Measurements from ENCODE around the gene RABGAP1.
A peak's percentile ranks its signal among the peaks of the same experiment; 100 is the strongest.

RABGAP1 gene

GRCh38 chr9:122940749-122941581 lies at the start of gene RABGAP1 (continued):
- peak; percentile 69; the same call in 1 of the 2 replicates for TF ChIP-seq ZNF610 (tag by site-specific recombination; IDR thresholded peaks at IDR 0.05; ENCODE audit: borderline replicate concordance)

- no peak for TF ChIP-seq IKZF3 (tag by site-specific recombination; IDR thresholded peaks at IDR 0.05)
- no peak for TF ChIP-seq PRDM1 (tag by site-specific recombination; IDR thresholded peaks at IDR 0.05)
- TF ChIP-seq SP3 (tag by site-specific recombination; IDR thresholded peaks at IDR 0.05), result no peak
- no peak for TF ChIP-seq ZNF629 (tag by site-specific recombination; IDR thresholded peaks at IDR 0.05)
- no peak for TF ChIP-seq SP7 (tag by site-specific recombination; IDR thresholded peaks at IDR 0.05)
- no peak for TF ChIP-seq ZNF311 (tag by site-specific recombination; IDR thresholded peaks at IDR 0.05; ENCODE audit: borderline replicate concordance)
- TF ChIP-seq ZNF274 (IDR thresholded peaks at IDR 0.05; ENCODE audit: low read length), result no peak
- no peak for TF ChIP-seq ZNF274 (tag by site-specific recombination; IDR thresholded peaks at IDR 0.05; ENCODE audit: borderline replicate concordance)
- no peak for TF ChIP-seq ZBTB7A (tag by site-specific recombination; IDR thresholded peaks at IDR 0.05; ENCODE audit: low read depth)
- no peak for TF ChIP-seq SALL2 (tag by site-specific recombination; IDR thresholded peaks at IDR 0.05; ENCODE audit: borderline replicate concordance)
- no peak for TF ChIP-seq PRDM10 (tag by site-specific recombination; IDR thresholded peaks at IDR 0.05)
- no peak for TF ChIP-seq ZNF433 (tag by site-specific recombination; IDR thresholded peaks at IDR 0.05; ENCODE audit: low read depth)
- no peak overlapping the region for H3K27ac ChIP-seq (ENCODE audit: extremely low read depth, low read depth, low read length)
- H3K4me3 ChIP-seq (ENCODE audit: low read depth, low read length), result no peak overlapping the region
- H3K4me1 ChIP-seq (ENCODE audit: control insufficient read depth, insufficient read depth, low read length), result no peaks in the 10 kb centered on the region
- ChIA-PET POLR2A (interaction anchor here (0.7 to 1.3 kb wide), 2 partner anchors 33 to 59 kb away, joined by 4 to 5 read pairs; partner anchors contain the start of gene ZBTB26), CTCF (interaction anchor here (0.6 kb wide), 1 partner anchor 45 kb away, joined by 5 read pairs; no protein-coding TSS in a partner anchor)
- H3K9me3 ChIP-seq (ENCODE audit: control insufficient read depth, insufficient read depth, low read depth, low read length), result no peaks in the 10 kb centered on the region
- H3K36me3 ChIP-seq (ENCODE audit: control insufficient read depth in 2 of 2, insufficient read depth in 1 of 2, low read length in 2 of 2), result peaks cover 27 to 38% of the 10 kb centered on the region in 2 experiments
Observed at GRCh38 chr9:122897969-122898368, 42.9 kb upstream of the RABGAP1 start.

GRCh38 chr9:122900791-122901190 lies 40.0 kb upstream of the RABGAP1 start:
- H3K4me3 ChIP-seq (ENCODE audit: low read depth, low read length), result no peak overlapping the region
- no peak overlapping the region for H3K27ac ChIP-seq (ENCODE audit: extremely low read depth, low read depth, low read length)
- H3K36me3 ChIP-seq (ENCODE audit: control insufficient read depth in 2 of 2, insufficient read depth in 1 of 2, low read length in 2 of 2), result peaks cover 9 to 12% of the 10 kb centered on the region in 2 experiments
- POLR2A ChIA-PET, result interaction anchor here (0.7 to 1.5 kb wide), 4 partner anchors 9 to 40 kb away, joined by 3 to 7 read pairs (median 3); partner anchors contain the start of genes RABGAP1 and ZBTB26
- H3K4me1 ChIP-seq (ENCODE audit: control insufficient read depth, insufficient read depth, low read length), result 0 out of 2 replicates have a peak, but pooled peaks cover 3% of the 10 kb centered on the region
- no peaks in the 10 kb centered on the region for H3K9me3 ChIP-seq (ENCODE audit: control insufficient read depth, insufficient read depth, low read depth, low read length)
- CTCF ChIA-PET, result interaction anchor here (0.6 to 1.0 kb wide), 3 partner anchors 15 to 1678 kb away, joined by 3 to 4 read pairs (median 3); no protein-coding TSS in a partner anchor
- TF ChIP-seq ZFP41 (tag by site-specific recombination; IDR thresholded peaks at IDR 0.05; ENCODE audit: borderline replicate concordance), result no peak
- no peak for TF ChIP-seq ZEB2 (tag by site-specific recombination; IDR thresholded peaks at IDR 0.05)
- no peak for TF ChIP-seq ZNF146 (tag by site-specific recombination; IDR thresholded peaks at IDR 0.05)
- TF ChIP-seq ZSCAN16 (tag by site-specific recombination; IDR thresholded peaks at IDR 0.05), result no peak

Measured in HEK293 (cell line).